Measurements from ENCODE around the gene UVRAG. TPM values are rescaled to one million over a fixed set of nuclear protein-coding genes. Genes with fewer than 3 reads are reported as not detected.

The UVRAG gene
- total and polyA plus RNA-seq, 4 donors = 7.9 to 47.0 (median 20.1) TPM

DNA sequence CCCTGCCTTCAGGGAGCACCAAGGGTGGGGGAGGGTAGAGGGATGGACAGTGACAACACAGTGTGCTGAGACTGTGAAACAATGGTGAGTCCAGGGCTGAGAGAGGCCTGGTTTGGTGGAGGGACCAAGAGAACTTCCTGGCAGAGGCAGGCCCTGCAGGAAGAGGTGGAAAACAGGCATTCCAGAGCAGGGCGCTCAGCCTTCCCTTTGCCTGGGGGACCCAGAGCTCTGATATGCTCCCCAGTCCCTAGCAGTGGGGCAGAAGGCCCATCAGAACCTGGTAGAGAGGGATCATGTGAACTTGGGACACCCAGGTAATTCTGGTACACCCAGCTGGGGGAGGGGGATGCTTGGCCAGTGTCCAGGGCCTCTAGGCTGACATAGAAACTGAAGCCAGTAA is 17.2 kb upstream of the UVRAG start:
- no peaks in the 10 kb centered on the region for H3K27me3 ChIP-seq (ENCODE audit: control insufficient read depth in 1 of 2, insufficient read depth in 2 of 2, low read length in 1 of 2)
- intact Hi-C loops (cut with DNase I) = no loop called here
- ATAC-seq (ENCODE audit: low FRiP score) (no peak), DNase-seq (peak in 1 of 2 donors; percentile 51)
- no peak overlapping the region for H3K4me3 ChIP-seq (ENCODE audit: low read length in 2 of 2)
- H3K36me3 ChIP-seq (ENCODE audit: control insufficient read depth in 1 of 2, insufficient read depth in 2 of 2, low read length in 1 of 2) = no peaks in the 10 kb centered on the region
- H3K9me3 ChIP-seq (ENCODE audit: control insufficient read depth, low read length) = no peaks in the 10 kb centered on the region
- H3K4me1 ChIP-seq (ENCODE audit: control insufficient read depth in 1 of 2, insufficient read depth in 2 of 2, low read length in 2 of 2) = no peaks in the 10 kb centered on the region
- H3K27ac ChIP-seq (ENCODE audit: low read depth in 1 of 2, low read length in 2 of 2) = no peak overlapping the region
- WGBS, 2 donors = 93 to 98% methylated on average over 1 of the region's 1 CpG

DNA sequence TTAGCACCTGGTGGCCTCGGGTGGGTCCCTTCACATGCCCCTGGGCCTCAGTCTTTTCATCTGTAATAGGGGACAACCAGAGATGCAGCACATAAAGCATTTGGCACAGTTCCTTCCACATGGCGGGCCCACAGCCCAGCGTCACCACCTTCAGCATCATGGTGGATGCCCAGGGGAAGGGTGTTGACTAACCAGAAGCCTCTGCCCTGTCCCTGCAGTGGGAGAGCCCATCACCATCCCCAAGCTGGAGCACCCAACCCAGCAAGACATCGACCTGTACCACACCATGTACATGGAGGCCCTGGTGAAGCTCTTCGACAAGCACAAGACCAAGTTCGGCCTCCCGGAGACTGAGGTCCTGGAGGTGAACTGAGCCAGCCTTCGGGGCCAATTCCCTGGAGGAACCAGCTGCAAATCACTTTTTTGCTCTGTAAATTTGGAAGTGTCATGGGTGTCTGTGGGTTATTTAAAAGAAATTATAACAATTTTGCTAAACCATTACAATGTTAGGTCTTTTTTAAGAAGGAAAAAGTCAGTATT is 14.8 kb upstream of the UVRAG start:
- Histone ChIP-seq H3K27ac (ENCODE audit: low read depth in 1 of 2, low read length in 2 of 2) (no peak overlapping the region), H3K4me3 (ENCODE audit: low read length in 2 of 2) (no peak overlapping the region), H3K27me3 (ENCODE audit: control insufficient read depth in 1 of 2, insufficient read depth in 2 of 2, low read length in 1 of 2) (no peaks in the 10 kb centered on the region), H3K4me1 (ENCODE audit: control insufficient read depth in 1 of 2, insufficient read depth in 2 of 2, low read length in 2 of 2) (no peaks in the 10 kb centered on the region), H3K9me3 (ENCODE audit: control insufficient read depth, low read length) (no peaks in the 10 kb centered on the region), H3K36me3 (ENCODE audit: control insufficient read depth in 1 of 2, insufficient read depth in 2 of 2, low read length in 1 of 2) (no peaks in the 10 kb centered on the region)
- no peak for ATAC-seq (ENCODE audit: low FRiP score)
- peak in 1 of 2 donors; percentile 61 for DNase-seq
- WGBS, 2 donors = 93 to 96% methylated on average over 8 of the region's 8 CpGs
- intact Hi-C loops (cut with DNase I) = loop anchor here (5.0 to 10.0 kb wide), 3 partner anchors 352 to 525 kb away; no protein-coding TSS in a partner anchor

DNA sequence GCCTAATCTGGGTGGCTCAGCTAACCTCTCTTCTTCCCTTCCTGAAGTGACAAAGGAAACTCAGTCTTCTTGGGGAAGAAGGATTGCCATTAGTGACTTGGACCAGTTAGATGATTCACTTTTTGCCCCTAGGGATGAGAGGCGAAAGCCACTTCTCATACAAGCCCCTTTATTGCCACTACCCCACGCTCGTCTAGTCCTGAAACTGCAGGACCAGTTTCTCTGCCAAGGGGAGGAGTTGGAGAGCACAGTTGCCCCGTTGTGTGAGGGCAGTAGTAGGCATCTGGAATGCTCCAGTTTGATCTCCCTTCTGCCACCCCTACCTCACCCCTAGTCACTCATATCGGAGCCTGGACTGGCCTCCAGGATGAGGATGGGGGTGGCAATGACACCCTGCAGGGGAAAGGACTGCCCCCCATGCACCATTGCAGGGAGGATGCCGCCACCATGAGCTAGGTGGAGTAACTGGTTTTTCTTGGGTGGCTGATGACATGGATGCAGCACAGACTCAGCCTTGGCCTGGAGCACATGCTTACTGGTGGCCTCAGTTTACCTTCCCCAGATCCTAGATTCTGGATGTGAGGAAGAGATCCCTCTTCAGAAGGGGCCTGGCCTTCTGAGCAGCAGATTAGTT is 14.2 kb upstream of the UVRAG start:
- ATAC-seq (ENCODE audit: low FRiP score) = no peak
- no peaks in the 10 kb centered on the region for H3K4me1 ChIP-seq (ENCODE audit: control insufficient read depth in 1 of 2, insufficient read depth in 2 of 2, low read length in 2 of 2)
- no peaks in the 10 kb centered on the region for H3K27me3 ChIP-seq (ENCODE audit: control insufficient read depth in 1 of 2, insufficient read depth in 2 of 2, low read length in 1 of 2)
- no peak overlapping the region for H3K4me3 ChIP-seq (ENCODE audit: low read length in 2 of 2)
- H3K9me3 ChIP-seq (ENCODE audit: control insufficient read depth, low read length) = no peaks in the 10 kb centered on the region
- intact Hi-C loops (cut with DNase I) = loop anchor here (5.0 to 10.0 kb wide), 3 partner anchors 351 to 524 kb away; no protein-coding TSS in a partner anchor
- no peaks in the 10 kb centered on the region for H3K36me3 ChIP-seq (ENCODE audit: control insufficient read depth in 1 of 2, insufficient read depth in 2 of 2, low read length in 1 of 2)
- peak in 1 of 2 donors; percentile 44 for DNase-seq
- WGBS, 2 donors = 74 to 77% methylated on average over 6 of the region's 6 CpGs
- H3K27ac ChIP-seq (ENCODE audit: low read depth in 1 of 2, low read length in 2 of 2) = no peak overlapping the region

DNA sequence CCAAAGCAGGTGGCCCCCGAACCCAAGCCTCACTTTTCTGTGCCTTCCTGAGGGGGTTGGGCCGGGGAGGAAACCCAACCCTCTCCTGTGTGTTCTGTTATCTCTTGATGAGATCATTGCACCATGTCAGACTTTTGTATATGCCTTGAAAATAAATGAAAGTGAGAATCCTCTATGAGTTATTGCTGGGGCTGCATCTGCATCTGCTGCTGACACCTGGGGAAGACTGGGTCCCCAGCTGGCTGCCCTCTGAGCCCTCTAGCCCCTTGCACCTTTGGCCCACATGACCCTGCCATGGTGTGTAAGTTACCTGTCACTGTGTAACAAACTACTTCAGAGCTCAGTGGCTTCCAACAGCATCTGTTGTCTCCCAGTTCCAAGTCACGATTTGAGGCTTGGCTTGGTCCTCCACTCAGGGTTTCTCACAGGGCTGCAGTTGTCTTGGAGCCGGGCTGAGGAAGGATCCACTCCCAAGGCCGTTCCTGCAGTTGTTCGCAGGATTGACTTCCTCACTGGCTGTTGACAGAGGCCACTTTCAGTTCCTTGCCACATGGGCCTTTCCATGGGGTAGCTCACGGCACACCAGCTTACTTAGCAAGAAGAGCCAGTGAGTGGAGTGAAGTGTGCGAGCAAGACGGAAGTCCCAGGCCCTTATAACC is 13.5 kb upstream of the UVRAG start:
- Histone ChIP-seq H3K4me1 (ENCODE audit: control insufficient read depth in 1 of 2, insufficient read depth in 2 of 2, low read length in 2 of 2) (no peaks in the 10 kb centered on the region), H3K4me3 (ENCODE audit: low read length in 2 of 2) (no peak overlapping the region), H3K27ac (ENCODE audit: low read depth in 1 of 2, low read length in 2 of 2) (no peak overlapping the region), H3K36me3 (ENCODE audit: control insufficient read depth in 1 of 2, insufficient read depth in 2 of 2, low read length in 1 of 2) (no peaks in the 10 kb centered on the region), H3K27me3 (ENCODE audit: control insufficient read depth in 1 of 2, insufficient read depth in 2 of 2, low read length in 1 of 2) (no peaks in the 10 kb centered on the region), H3K9me3 (ENCODE audit: control insufficient read depth, low read length) (no peaks in the 10 kb centered on the region)
- 87 to 89% methylated on average over 9 of the region's 9 CpGs for WGBS, 2 donors
- intact Hi-C loops (cut with DNase I) = loop anchor here (2.0 to 10.0 kb wide), 4 partner anchors 67 to 523 kb away; no protein-coding TSS in a partner anchor
- ATAC-seq (ENCODE audit: low FRiP score) = no peak
- peak; percentile 59 to 80 for DNase-seq

DNA sequence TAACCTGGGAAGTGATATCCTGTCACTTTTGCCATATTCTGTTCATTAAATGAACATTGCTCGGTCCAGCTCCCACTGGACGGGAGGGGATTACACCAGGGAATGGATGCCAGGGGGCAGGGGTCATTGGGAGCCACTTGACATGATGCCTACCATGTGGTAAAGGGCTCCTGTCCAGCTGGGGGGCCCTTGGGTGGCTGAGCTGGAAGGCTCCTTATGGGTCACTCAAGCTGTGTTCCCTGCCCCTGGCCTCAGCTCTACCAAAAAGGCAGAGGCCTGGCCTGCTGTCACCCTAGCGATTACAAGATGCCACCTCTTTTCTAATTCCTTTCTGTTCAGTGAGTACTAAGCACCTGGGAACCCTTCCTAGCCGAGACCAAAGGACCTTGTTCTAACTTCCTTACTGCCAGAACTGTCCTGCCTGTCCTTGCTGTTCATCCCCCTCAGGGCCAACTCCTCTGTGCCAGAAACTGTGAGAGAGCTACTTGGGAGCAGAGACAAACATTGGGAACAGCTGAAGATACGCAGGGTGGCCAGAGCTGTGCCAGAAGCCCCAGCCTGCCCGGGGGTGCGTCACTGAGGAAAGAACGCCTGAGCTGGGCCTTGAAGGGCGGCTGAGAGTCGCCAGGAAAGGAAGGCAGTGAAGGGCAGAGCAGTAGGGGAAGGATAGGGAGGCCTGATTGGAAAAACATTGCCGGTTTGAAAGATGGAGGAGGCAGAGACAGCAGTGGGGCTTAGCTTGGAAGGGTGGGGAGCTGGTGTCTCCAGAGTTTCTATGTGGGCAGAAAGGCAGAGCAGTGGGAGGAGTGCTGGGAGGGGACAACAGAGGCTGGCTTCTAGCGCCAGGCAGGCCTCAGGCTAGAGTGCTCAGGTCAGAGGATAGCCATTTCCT is 12.7 kb upstream of the UVRAG start:
- no peaks in the 10 kb centered on the region for H3K9me3 ChIP-seq (ENCODE audit: control insufficient read depth, low read length)
- no peak overlapping the region for H3K4me3 ChIP-seq (ENCODE audit: low read length in 2 of 2)
- H3K4me1 ChIP-seq (ENCODE audit: control insufficient read depth in 1 of 2, insufficient read depth in 2 of 2, low read length in 2 of 2) = no peaks in the 10 kb centered on the region
- DNase-seq (peak in 1 of 2 donors; percentile 70), ATAC-seq (ENCODE audit: low FRiP score) (peak; percentile 21)
- H3K27me3 ChIP-seq (ENCODE audit: control insufficient read depth in 1 of 2, insufficient read depth in 2 of 2, low read length in 1 of 2) = no peaks in the 10 kb centered on the region
- no peaks in the 10 kb centered on the region for H3K36me3 ChIP-seq (ENCODE audit: control insufficient read depth in 1 of 2, insufficient read depth in 2 of 2, low read length in 1 of 2)
- no peak overlapping the region for H3K27ac ChIP-seq (ENCODE audit: low read depth in 1 of 2, low read length in 2 of 2)
- 91 to 92% methylated on average over 12 of the region's 12 CpGs for WGBS, 2 donors
- intact Hi-C loops (cut with DNase I) = loop anchor here (2.0 to 10.0 kb wide), 4 partner anchors 67 to 523 kb away; no protein-coding TSS in a partner anchor

DNA sequence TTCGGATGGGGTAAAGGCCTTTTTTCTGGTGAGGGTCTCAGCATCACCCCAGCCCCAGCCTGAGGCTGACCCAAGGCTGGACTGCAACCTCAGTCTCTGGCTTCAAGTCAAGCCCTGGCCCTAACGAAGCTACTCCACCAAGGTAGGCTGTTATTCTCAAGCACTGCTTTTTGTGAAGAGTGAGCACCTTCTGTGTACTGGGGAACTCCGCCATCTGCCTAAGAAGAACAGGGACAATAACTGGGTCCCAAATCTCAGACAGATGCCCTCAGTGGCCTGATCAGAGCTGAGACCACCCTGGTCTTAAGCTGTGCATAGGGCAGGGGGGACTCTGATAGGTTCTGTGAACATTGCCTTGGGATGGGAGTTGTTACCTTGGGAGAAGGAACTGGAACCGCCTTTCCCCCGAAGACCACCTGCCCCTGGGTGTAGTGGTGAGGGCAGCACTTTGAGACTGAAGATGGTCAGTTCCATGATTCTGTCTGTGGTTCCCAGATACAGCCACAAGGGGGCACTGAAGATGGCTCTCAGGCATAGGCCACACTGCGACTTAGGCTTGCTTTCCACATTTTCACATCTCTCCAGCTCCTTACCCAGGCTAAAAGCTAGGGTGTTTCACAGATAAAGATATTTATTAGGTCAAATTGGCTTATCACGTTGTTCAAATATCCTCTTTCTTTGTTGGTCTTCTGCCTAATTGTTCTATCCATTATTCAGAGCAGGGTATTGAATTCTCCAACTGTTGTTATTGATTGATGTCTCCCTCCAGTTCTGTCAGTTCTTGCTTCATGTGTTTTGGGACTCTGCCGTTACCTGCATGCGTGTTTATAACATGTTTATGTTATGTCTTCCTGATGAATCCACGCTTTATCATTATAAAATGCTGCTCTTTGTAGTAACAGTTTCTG is 11.8 kb upstream of the UVRAG start:
- ATAC-seq (ENCODE audit: low FRiP score) (peak; percentile 90), DNase-seq (peak; percentile 78 to 82)
- WGBS, 2 donors = 42 to 43% methylated on average over 10 of the region's 10 CpGs
- intact Hi-C loops (cut with DNase I) = loop anchor here (1.0 to 10.0 kb wide), 5 partner anchors 65 to 522 kb away; no protein-coding TSS in a partner anchor
- H3K27me3 ChIP-seq (ENCODE audit: control insufficient read depth in 1 of 2, insufficient read depth in 2 of 2, low read length in 1 of 2) = no peaks in the 10 kb centered on the region
- H3K9me3 ChIP-seq (ENCODE audit: control insufficient read depth, low read length) = no peaks in the 10 kb centered on the region
- no peak overlapping the region for H3K4me3 ChIP-seq (ENCODE audit: low read length in 2 of 2)
- H3K4me1 ChIP-seq (ENCODE audit: control insufficient read depth in 1 of 2, insufficient read depth in 2 of 2, low read length in 2 of 2) = no peaks in the 10 kb centered on the region
- H3K27ac ChIP-seq (ENCODE audit: low read depth in 1 of 2, low read length in 2 of 2) = no peak overlapping the region
- H3K36me3 ChIP-seq (ENCODE audit: control insufficient read depth in 1 of 2, insufficient read depth in 2 of 2, low read length in 1 of 2) = no peaks in the 10 kb centered on the region

DNA sequence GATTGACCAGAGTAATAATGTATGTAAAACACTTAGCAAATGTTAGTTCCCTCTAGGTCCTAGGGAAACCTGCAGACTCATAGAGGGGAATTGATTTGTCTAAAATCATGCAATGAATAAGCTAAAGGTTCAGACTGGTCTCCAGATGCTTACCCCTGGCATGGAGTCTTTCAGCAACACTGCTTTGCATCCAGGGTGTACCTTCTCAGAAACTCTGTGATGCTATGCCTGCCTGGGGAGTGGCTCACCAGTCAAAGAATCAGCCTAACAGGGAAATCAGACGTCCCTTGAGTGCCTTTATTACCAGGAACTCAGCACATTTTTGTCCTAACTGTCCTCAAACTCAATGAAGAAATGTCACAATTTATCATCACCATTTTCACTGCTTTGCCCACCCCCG is 5.9 kb upstream of the UVRAG start:
- DNase-seq (no peak), ATAC-seq (ENCODE audit: low FRiP score) (no peak)
- Histone ChIP-seq H3K27ac (ENCODE audit: low read depth in 1 of 2, low read length in 2 of 2) (no peak overlapping the region), H3K27me3 (ENCODE audit: control insufficient read depth in 1 of 2, insufficient read depth in 2 of 2, low read length in 1 of 2) (no peaks in the 10 kb centered on the region), H3K9me3 (ENCODE audit: control insufficient read depth, low read length) (no peaks in the 10 kb centered on the region), H3K4me3 (ENCODE audit: low read length in 2 of 2) (no peak overlapping the region), H3K36me3 (ENCODE audit: control insufficient read depth in 1 of 2, insufficient read depth in 2 of 2, low read length in 1 of 2) (no peaks in the 10 kb centered on the region), H3K4me1 (ENCODE audit: control insufficient read depth in 1 of 2, insufficient read depth in 2 of 2, low read length in 2 of 2) (no peaks in the 10 kb centered on the region)
- intact Hi-C loops (cut with DNase I) = loop anchor here in 1 of 2 donors (10.0 kb wide), 2 partner anchors 346 to 516 kb away; no protein-coding TSS in a partner anchor
- 79 to 82% methylated on average over 2 of the region's 2 CpGs for WGBS, 2 donors
